HepG2 (cell line): ENCODE measurements around the gene MEF2B. TPM values are rescaled to one million over a fixed set of nuclear protein-coding genes. Genes with fewer than 3 reads are reported as not detected.

Experiments used
- CBX1 ChIP-seq: IDR thresholded peaks from one replicate; pipeline ENCODE4 v1.6.1; 2016; ENCODE audit warnings: antibody characterized with exemption, low read depth
- ERF ChIP-seq: IDR thresholded peaks from 2 replicates; pipeline ENCODE4 v1.6.1; 2018; ENCODE audit warnings: missing biosample characterization, missing genetic modification reagents
- FIP1L1 ChIP-seq: fragments of 200-400 bp; formaldehyde crosslinking; IDR thresholded peaks from 2 replicates; pipeline ENCODE4 v1.6.1; 2018; ENCODE audit warnings: low read depth, mild to moderate bottlenecking, low read length, moderate library complexity, borderline replicate concordance; ENCODE audit not compliant: insufficient read depth
- FOXO1 ChIP-seq: sonication (generic); formaldehyde crosslinking; IDR thresholded peaks from 2 replicates; pipeline ENCODE4 v1.4.0; 2020; ENCODE audit warnings: missing genetic modification reagents
- GLMP ChIP-seq: sonication (generic); formaldehyde crosslinking; IDR thresholded peaks from 2 replicates; pipeline ENCODE4 v1.9.0; 2021; ENCODE audit warnings: missing genetic modification reagents, mild to moderate bottlenecking, borderline replicate concordance
- HOXD1 ChIP-seq: sonication (generic); formaldehyde crosslinking; IDR thresholded peaks from 2 replicates; pipeline ENCODE4 v1.5.0; 2020; ENCODE audit warnings: missing genetic modification reagents
- IRF9 ChIP-seq: sonication (generic); formaldehyde crosslinking; IDR thresholded peaks from 2 replicates; pipeline ENCODE4 v1.8.0; 2022; ENCODE audit warnings: missing genetic modification reagents, mild to moderate bottlenecking, borderline replicate concordance
- IRX3 ChIP-seq: sonication (generic); formaldehyde crosslinking; IDR thresholded peaks from 2 replicates; pipeline ENCODE4 v1.8.1; 2023; ENCODE audit warnings: mild to moderate bottlenecking, low read depth, missing genetic modification reagents, borderline replicate concordance
- MAF1 ChIP-seq: sonication (generic); formaldehyde crosslinking; IDR thresholded peaks from 2 replicates; pipeline ENCODE4 v1.5.0; 2020; ENCODE audit warnings: missing genetic modification reagents, borderline replicate concordance
- MEF2D ChIP-seq: sonication (generic); formaldehyde crosslinking; IDR thresholded peaks from 2 replicates; pipeline ENCODE4 v1.5.1; 2020; ENCODE audit warnings: mild to moderate bottlenecking, missing genetic modification reagents
- PBX3 ChIP-seq: sonication (generic); formaldehyde crosslinking; IDR thresholded peaks from 2 replicates; pipeline ENCODE4 v1.8.1; 2023; ENCODE audit warnings: missing genetic modification reagents, inconsistent platforms, borderline replicate concordance
- ZBTB2 ChIP-seq: sonication (generic); formaldehyde crosslinking; IDR thresholded peaks from 2 replicates; pipeline ENCODE4 v1.8.0; 2022; ENCODE audit warnings: low read depth, missing genetic modification reagents
- ZNF3 ChIP-seq: IDR thresholded peaks from 2 replicates; pipeline ENCODE4 v1.7.0; 2017; ENCODE audit warnings: inconsistent platforms
- ZNF318 ChIP-seq: sonication (generic); formaldehyde crosslinking; IDR thresholded peaks from 2 replicates; pipeline ENCODE4 v1.4.0; 2020; ENCODE audit warnings: mild to moderate bottlenecking, missing genetic modification reagents
- ZNF572 ChIP-seq: sonication (generic); formaldehyde crosslinking; IDR thresholded peaks from 2 replicates; pipeline ENCODE4 v1.5.1; 2020; ENCODE audit warnings: mild to moderate bottlenecking, missing genetic modification reagents
- polyA plus RNA-seq, 8 experiments: library from polyadenylated mRNA; depleted of rRNA in 3 of 8; stranded (reverse) in 7 of 8; unstranded in 1 of 8; fragments of >200 nt; fragmentation: Illumina TruSeq in 4 of 8; extraction: Trizol in 4 of 8; gene quantifications; 2 replicates each; pipeline versions ENCODE4 v1.2.1 to v1.2.3, GENCODE V29; 2011 to 2016; ENCODE audit warnings: low read depth in 4 of 8, missing spikeins in 1 of 8, mixed read lengths in 1 of 8; ENCODE audit not compliant: insufficient read depth in 1 of 8
- total RNA-seq, 5 experiments: library from RNA; depleted of rRNA; stranded (reverse); fragments of >200 nt; fragmentation: Illumina TruSeq; extraction: Trizol; gene quantifications; 2 replicates each; pipeline ENCODE4 v1.2.3, GENCODE V29; 2016; ENCODE audit warnings: low read depth in 1 of 5

MEF2B gene
- total and polyA plus RNA-seq, 2 of the 13 experiments (the other 11 are each of a cell fraction or from before 2014, with no cell fraction given): 1.2 to 1.7 TPM

- TF ChIP-seq MAF1 (CRISPR knock-in tag) (no peak), CBX1 (no peak), ZNF318 (CRISPR knock-in tag) (no peak), HOXD1 (no peak), MEF2D (CRISPR knock-in tag) (no peak; the same call in none of the 2 replicates), PBX3 (CRISPR knock-in tag) (no peak; the same call in 1 of the 2 replicates), FOXO1 (CRISPR knock-in tag) (no peak), ERF (peak; percentile 73; the same call in 1 of the 2 replicates), ZBTB2 (CRISPR knock-in tag) (no peak), IRF9 (CRISPR knock-in tag) (no peak), IRX3 (CRISPR knock-in tag) (no peak), FIP1L1 (no peak), GLMP (CRISPR knock-in tag) (no peak), ZNF3 (CRISPR knock-in tag) (no peak), ZNF572 (CRISPR knock-in tag) (no peak)
These were observed 31.7 kb downstream of the MEF2B start, which contains the start of gene TMEM161A (continued) for GRCh38 chr19:19138109-19138981.
